Subcutaneous abdominal adipose tissue (tissue), 5 donors: ENCODE measurements around the gene GBX1.

Source experiments
- H3K27ac ChIP-seq: one replicate; pipeline ENCODE4 v1.7.0; 2013; ENCODE audit warnings: low read depth, mild to moderate bottlenecking, inconsistent platforms, low read length, moderate library complexity
- H3K27me3 ChIP-seq, 5 donors: one replicate each; pipeline ENCODE4 v1.7.0; 2013; ENCODE audit warnings: low read length in 5 of 5, inconsistent platforms in 1 of 5; ENCODE audit not compliant: control insufficient read depth in 5 of 5, insufficient read depth in 4 of 5
- H3K36me3 ChIP-seq, 5 donors: one replicate each; pipeline ENCODE4 v1.7.0; 2013; ENCODE audit warnings: low read length in 5 of 5; ENCODE audit not compliant: control insufficient read depth in 5 of 5, insufficient read depth in 5 of 5
- H3K4me1 ChIP-seq, 5 donors: one replicate each; pipeline ENCODE4 v1.7.0; 2013; ENCODE audit warnings: low read length in 5 of 5, mild to moderate bottlenecking in 3 of 5, moderate library complexity in 1 of 5; ENCODE audit not compliant: control insufficient read depth in 5 of 5, insufficient read depth in 5 of 5
- H3K4me3 ChIP-seq, 5 donors: one replicate each; pipeline ENCODE4 v1.7.0; 2013; ENCODE audit warnings: low read length in 5 of 5, low read depth in 1 of 5
- H3K9ac ChIP-seq, 5 donors: one replicate each; pipeline ENCODE4 v1.7.0; 2013; ENCODE audit warnings: low read length in 5 of 5, mild to moderate bottlenecking in 4 of 5, moderate library complexity in 3 of 5
- H3K9me3 ChIP-seq, 5 donors: one replicate each; pipeline ENCODE4 v1.7.0; 2013; ENCODE audit warnings: low read length in 5 of 5; ENCODE audit not compliant: control insufficient read depth in 5 of 5
- donor health status: healthy.
- donor health status: healthy.
- donor health status: healthy.
- donor health status: healthy.
- donor health status: healthy.

The GBX1 gene

GRCh38 chr7:151157645-151158329, 9.7 kb downstream of the GBX1 start:
- Histone ChIP-seq H3K4me3 (no peak overlapping the region), H3K4me1 (no peaks in the 10 kb centered on the region), H3K9ac (no peak overlapping the region), H3K27me3 (peaks cover 0 to 8% (median 7%) of the 10 kb centered on the region in 5 donors), H3K27ac (no peak overlapping the region), H3K9me3 (no peaks in the 10 kb centered on the region), H3K36me3 (no peaks in the 10 kb centered on the region)

GRCh38 chr7:151152643-151153513, 14.6 kb downstream of the GBX1 start:
- Histone ChIP-seq H3K4me1 (no peaks in the 10 kb centered on the region), H3K36me3 (no peaks in the 10 kb centered on the region), H3K9ac (no peak overlapping the region), H3K4me3 (no peak overlapping the region), H3K27ac (no peak overlapping the region), H3K27me3 (peaks cover 8 to 39% (median 15%) of the 10 kb centered on the region in 5 donors), H3K9me3 (no peaks in the 10 kb centered on the region)

GRCh38 chr7:151150388-151150787, 17.1 kb downstream of the GBX1 start:
- no peak overlapping the region for H3K4me3 ChIP-seq
- no peak overlapping the region for H3K9ac ChIP-seq
- H3K4me1 ChIP-seq: no peaks in the 10 kb centered on the region
- H3K36me3 ChIP-seq: no peaks in the 10 kb centered on the region
- H3K27me3 ChIP-seq: peaks cover 4 to 39% (median 15%) of the 10 kb centered on the region in 5 donors
- H3K9me3 ChIP-seq: no peaks in the 10 kb centered on the region
- H3K27ac ChIP-seq: no peak overlapping the region

GRCh38 chr7:151148319-151149259, 18.9 kb downstream of the GBX1 start:
- Histone ChIP-seq H3K27me3 (peaks cover 4 to 33% (median 14%) of the 10 kb centered on the region in 5 donors), H3K4me1 (no peaks in the 10 kb centered on the region), H3K9me3 (no peaks in the 10 kb centered on the region), H3K4me3 (no peak overlapping the region), H3K36me3 (peaks cover 0 to 15% (median 14%) of the 10 kb centered on the region in 5 donors), H3K27ac (no peak overlapping the region), H3K9ac (no peak overlapping the region)

GRCh38 chr7:151146761-151147160, 20.7 kb downstream of the GBX1 start:
- Histone ChIP-seq H3K4me1 (peaks cover 1 to 16% (median 11%) of the 10 kb centered on the region in 5 donors), H3K36me3 (peaks cover 0 to 33% (median 30%) of the 10 kb centered on the region in 5 donors), H3K9me3 (no peaks in the 10 kb centered on the region), H3K27me3 (peaks cover 4 to 22% (median 12%) of the 10 kb centered on the region in 5 donors), H3K4me3 (no peak overlapping the region), H3K27ac (no peak overlapping the region), H3K9ac (no peak overlapping the region)

GRCh38 chr7:151144387-151144786, 23.1 kb downstream of the GBX1 start:
- Histone ChIP-seq H3K27me3 (peaks cover 0 to 6% (median 0%) of the 10 kb centered on the region in 5 donors), H3K4me1 (peaks cover 1 to 16% (median 11%) of the 10 kb centered on the region in 5 donors), H3K27ac (no peak overlapping the region), H3K9ac (no peak overlapping the region), H3K4me3 (no peak overlapping the region), H3K9me3 (no peaks in the 10 kb centered on the region), H3K36me3 (peaks cover 0 to 57% (median 53%) of the 10 kb centered on the region in 5 donors)

GRCh38 chr7:151143261-151144015, 24.1 kb downstream of the GBX1 start:
- H3K27me3 ChIP-seq: no peaks in the 10 kb centered on the region
- no peak overlapping the region for H3K9ac ChIP-seq
- no peak overlapping the region for H3K4me3 ChIP-seq
- H3K9me3 ChIP-seq: no peaks in the 10 kb centered on the region
- H3K36me3 ChIP-seq: peaks cover 0 to 65% (median 57%) of the 10 kb centered on the region in 5 donors
- H3K27ac ChIP-seq: no peak overlapping the region
- peaks cover 1 to 16% (median 11%) of the 10 kb centered on the region in 5 donors for H3K4me1 ChIP-seq

- Histone ChIP-seq H3K27me3 (no peaks in the 10 kb centered on the region), H3K9me3 (no peaks in the 10 kb centered on the region), H3K4me1 (peaks cover 1 to 16% (median 11%) of the 10 kb centered on the region in 5 donors), H3K4me3 (no peak overlapping the region), H3K9ac (no peak overlapping the region), H3K36me3 (peaks cover 0 to 72% (median 63%) of the 10 kb centered on the region in 5 donors), H3K27ac (no peak overlapping the region)
These were observed 24.8 kb downstream of the GBX1 start for GRCh38 chr7:151142686-151143040.
